Kidney (tissue), 14 donors: ENCODE results near the gene MALSU1. TPM values are rescaled to one million over a fixed set of nuclear protein-coding genes. Genes with fewer than 3 reads are reported as not detected.

ENCODE experiments used
- DNase-seq, 5 donors: peaks; one replicate each; pipeline ENCODE4 v3.0.0-alpha.2; 2013 to 2020
- FAIRE-seq: peaks from 2 replicates; lab custom pipeline; 2012; peaks lifted over from hg19 to GRCh38; lab: Jason Lieb, UNC
- H3K27ac ChIP-seq, 2 donors: one replicate each; pipeline ENCODE4 v1.7.0; 2013; ENCODE audit warnings: low read depth in 2 of 2, low read length in 2 of 2, inconsistent platforms in 1 of 2
- H3K27me3 ChIP-seq: one replicate; pipeline ENCODE4 v1.7.1; 2013; ENCODE audit warnings: low read length, inconsistent platforms; ENCODE audit not compliant: control insufficient read depth, insufficient read depth
- H3K36me3 ChIP-seq, 3 donors: one replicate each; pipeline versions ENCODE4 v1.7.0 to v1.7.1; 2013; ENCODE audit warnings: low read length in 3 of 3, control low read depth in 1 of 3, inconsistent platforms in 1 of 3; ENCODE audit not compliant: insufficient read depth in 3 of 3, control insufficient read depth in 2 of 3
- H3K4me1 ChIP-seq, 3 donors: one replicate each; pipeline versions ENCODE4 v1.7.0 to v1.7.1; 2013; ENCODE audit warnings: low read length in 3 of 3, inconsistent platforms in 1 of 3, low read depth in 1 of 3; ENCODE audit not compliant: control insufficient read depth in 2 of 3, insufficient read depth in 2 of 3
- H3K4me3 ChIP-seq, 3 donors: one replicate each; pipeline versions ENCODE4 v1.7.0 to v1.8.1; 2013; ENCODE audit warnings: low read length in 3 of 3, control low read depth in 1 of 3, inconsistent platforms in 1 of 3
- H3K9ac ChIP-seq, 3 donors: one replicate each; pipeline versions ENCODE4 v1.7.0 to v1.7.1; 2013; ENCODE audit warnings: low read length in 3 of 3, control low read depth in 1 of 3, inconsistent platforms in 1 of 3
- H3K9me3 ChIP-seq, 3 donors: one replicate each; pipeline versions ENCODE4 v1.7.0 to v1.7.1; 2013; ENCODE audit warnings: low read length in 3 of 3, control low read depth in 1 of 3, inconsistent platforms in 1 of 3; ENCODE audit not compliant: control insufficient read depth in 2 of 3, insufficient read depth in 1 of 3
- intact Hi-C: fragments of 100-400 bp; cut with DNase I; formaldehyde crosslinking; loops from one replicate; pipeline ENCODE4 v1.11.1; 2022
- polyA plus RNA-seq: library from polyadenylated mRNA; stranded (reverse); fragments of 350-450 nt; fragmentation: Illumina TruSeq; extraction: RNeasy Lipid Tissue Mini Kit (QIAGEN cat#74804); gene quantifications from one replicate; pipeline ENCODE4 v1.2.3, GENCODE V29; 2014; ENCODE audit warnings: low read depth, low replicate concordance; ENCODE audit not compliant: insufficient read depth
- total RNA-seq: library from RNA; stranded (reverse); fragmentation: NEBNext Ultra II Directional; extraction: Animal tissue kit (Norgen Biotek cat#: 25700); gene quantifications from one replicate; pipeline ENCODE4 v1.2.1, GENCODE V29; 2021
- TF ChIP-seq, protein P1 (sequence below): IDR thresholded peaks from 3 replicates; pipeline ENCODE4 v1.5.1; 2012; ENCODE audit warnings: mild to moderate bottlenecking, moderate library complexity, borderline replicate concordance; ENCODE audit not compliant: insufficient read depth; ENCODE audit errors: extremely low read depth
- donor health status: control.
- donor health status: control.
- donor health status: control.
- donor health status: control.
- donor health status: control.
- donor health status: DM: yes; HTN: yes; CAD: no.
- donor health status: Normal renal cell carcinoma (clear cell type).

MALSU1 gene
- total and polyA plus RNA-seq, 2 donors from 2014 or later = 40.3 to 94.9 TPM

DNA sequence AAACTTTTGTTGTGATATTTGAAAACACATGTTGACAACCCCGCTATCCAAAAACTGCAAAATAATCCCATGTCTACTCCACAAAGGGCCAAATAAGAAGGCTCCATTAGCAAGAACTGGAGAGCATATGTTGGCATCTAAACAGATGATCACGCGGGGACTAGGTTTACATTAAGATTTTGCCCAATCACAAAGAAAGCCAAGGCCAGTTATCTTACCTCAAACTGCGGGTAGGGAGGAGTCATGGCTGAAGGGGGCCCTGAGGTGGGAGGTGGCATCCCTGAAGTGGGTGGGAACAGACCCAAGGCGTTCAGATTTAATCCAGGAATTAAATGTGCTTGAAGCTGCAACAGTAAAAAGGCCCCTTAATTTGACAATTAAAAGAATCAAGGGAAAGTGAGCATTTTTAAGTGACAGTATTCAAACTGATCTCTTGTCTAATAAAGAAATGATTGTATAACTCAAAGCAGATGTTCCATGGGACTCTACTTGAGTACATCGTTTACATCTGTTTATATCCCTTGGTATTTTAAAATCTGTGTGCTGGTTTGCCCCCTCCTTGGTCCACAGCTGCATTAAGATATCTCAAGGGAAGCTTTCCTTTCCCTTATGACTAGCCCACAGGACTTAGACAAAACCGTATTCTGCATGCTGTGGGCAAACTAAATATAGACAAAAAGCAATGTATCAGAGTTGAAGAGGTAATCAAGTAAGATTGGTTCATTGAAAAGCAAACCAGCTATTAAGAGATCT lies 42.9 kb downstream of the MALSU1 start:
- Histone ChIP-seq H3K9me3 (no peaks in the 10 kb centered on the region), H3K27ac (no peak overlapping the region), H3K27me3 (no peaks in the 10 kb centered on the region), H3K9ac (no peak overlapping the region), H3K4me3 (no peak overlapping the region), H3K36me3 (peaks cover 0 to 7% (median 0%) of the 10 kb centered on the region in 3 donors), H3K4me1 (no peaks in the 10 kb centered on the region)
- FAIRE-seq = no peak
- intact Hi-C loops = no loop called here
- DNase-seq = no peak
- TF ChIP-seq, protein P1, sequence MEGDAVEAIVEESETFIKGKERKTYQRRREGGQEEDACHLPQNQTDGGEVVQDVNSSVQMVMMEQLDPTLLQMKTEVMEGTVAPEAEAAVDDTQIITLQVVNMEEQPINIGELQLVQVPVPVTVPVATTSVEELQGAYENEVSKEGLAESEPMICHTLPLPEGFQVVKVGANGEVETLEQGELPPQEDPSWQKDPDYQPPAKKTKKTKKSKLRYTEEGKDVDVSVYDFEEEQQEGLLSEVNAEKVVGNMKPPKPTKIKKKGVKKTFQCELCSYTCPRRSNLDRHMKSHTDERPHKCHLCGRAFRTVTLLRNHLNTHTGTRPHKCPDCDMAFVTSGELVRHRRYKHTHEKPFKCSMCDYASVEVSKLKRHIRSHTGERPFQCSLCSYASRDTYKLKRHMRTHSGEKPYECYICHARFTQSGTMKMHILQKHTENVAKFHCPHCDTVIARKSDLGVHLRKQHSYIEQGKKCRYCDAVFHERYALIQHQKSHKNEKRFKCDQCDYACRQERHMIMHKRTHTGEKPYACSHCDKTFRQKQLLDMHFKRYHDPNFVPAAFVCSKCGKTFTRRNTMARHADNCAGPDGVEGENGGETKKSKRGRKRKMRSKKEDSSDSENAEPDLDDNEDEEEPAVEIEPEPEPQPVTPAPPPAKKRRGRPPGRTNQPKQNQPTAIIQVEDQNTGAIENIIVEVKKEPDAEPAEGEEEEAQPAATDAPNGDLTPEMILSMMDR = no peak

DNA sequence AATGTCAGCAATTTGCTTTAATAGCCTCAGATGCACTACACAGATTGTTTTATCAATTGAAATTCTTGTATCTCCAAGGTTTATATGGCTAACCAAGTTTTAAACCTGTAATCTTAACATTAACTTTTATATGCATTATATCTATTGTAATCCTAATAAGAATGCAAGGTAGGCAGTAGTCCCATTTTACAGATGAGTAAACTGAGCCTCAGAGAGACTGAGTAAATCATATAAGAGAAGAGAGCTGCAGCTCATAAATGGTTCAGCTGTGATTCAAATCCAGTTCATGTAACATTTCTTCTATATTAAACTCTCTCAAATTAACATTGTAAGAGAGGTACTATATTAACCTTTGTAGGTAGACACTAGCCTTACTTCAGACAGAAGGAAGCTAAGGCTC lies 44.0 kb downstream of the MALSU1 start:
- TF ChIP-seq, protein P1 = no peak
- Histone ChIP-seq H3K9ac (no peak overlapping the region), H3K27me3 (no peaks in the 10 kb centered on the region), H3K4me1 (no peaks in the 10 kb centered on the region), H3K27ac (no peak overlapping the region), H3K36me3 (peaks cover 0 to 7% (median 0%) of the 10 kb centered on the region in 3 donors), H3K4me3 (no peak overlapping the region), H3K9me3 (no peaks in the 10 kb centered on the region)
- DNase-seq (no peak), FAIRE-seq (no peak)
- intact Hi-C loops = no loop called here

DNA sequence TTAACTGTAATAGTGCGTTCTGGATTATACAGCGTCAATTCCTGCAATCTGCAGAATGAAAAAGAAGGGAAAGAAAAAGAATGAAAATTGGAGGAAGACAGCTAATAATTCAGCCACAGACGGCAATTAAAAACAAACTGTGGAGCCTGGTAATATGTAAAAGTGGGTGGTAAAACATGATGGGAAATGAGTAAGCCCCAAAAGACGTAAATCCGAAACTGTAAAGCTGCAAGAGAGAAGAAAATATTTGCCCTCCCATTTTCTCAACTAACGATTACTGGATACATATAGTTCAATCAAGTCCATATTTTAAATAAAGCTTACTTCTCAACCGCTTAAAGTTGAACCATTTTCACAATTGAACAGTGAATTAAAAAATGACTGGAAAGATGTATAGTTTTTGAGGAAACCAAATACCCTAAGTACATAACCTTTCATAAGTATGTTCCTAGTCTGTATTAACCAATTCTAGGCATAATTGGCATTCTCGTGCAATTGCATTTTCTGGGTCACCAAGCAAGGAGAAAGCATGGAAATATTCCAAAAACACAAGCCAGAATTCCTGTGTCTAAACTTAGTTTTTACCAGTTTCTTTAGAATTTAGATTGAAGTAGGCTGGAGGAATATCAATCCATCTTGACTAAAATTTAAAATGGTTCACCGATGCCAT lies 44.8 kb downstream of the MALSU1 start:
- DNase-seq (no peak), FAIRE-seq (no peak)
- no peaks in the 10 kb centered on the region for H3K9me3 ChIP-seq
- TF ChIP-seq, protein P1 = no peak
- intact Hi-C loops = no loop called here
- no peaks in the 10 kb centered on the region for H3K4me1 ChIP-seq
- H3K4me3 ChIP-seq = no peak overlapping the region
- H3K36me3 ChIP-seq = peaks cover 0 to 5% (median 0%) of the 10 kb centered on the region in 3 donors
- no peak overlapping the region for H3K27ac ChIP-seq
- H3K9ac ChIP-seq = no peak overlapping the region
- no peaks in the 10 kb centered on the region for H3K27me3 ChIP-seq
